GM21447 (cell line): Measurements from ENCODE around the gene HSPA1B.

ENCODE experiments used
- ATAC-seq: cut with Tn5 transposase; IDR thresholded peaks from one replicate; pipeline ENCODE4 v1.9.1; 2021; ENCODE audit not compliant: unreplicated experiment

Gene HSPA1B

GRCh38 chr6:31877125-31877650 is 49.6 kb downstream of the HSPA1B start:
- ATAC-seq, result no peak

- ATAC-seq, result no peak
Measured at GRCh38 chr6:31877651-31878161, 50.2 kb downstream of the HSPA1B start.

GRCh38 chr6:31878222-31878621 is 50.7 kb downstream of the HSPA1B start:
- no peak for ATAC-seq

GRCh38 chr6:31878726-31879125 is 51.2 kb downstream of the HSPA1B start, which contains the start of gene SLC44A4:
TSS of gene SLC44A4 (minus strand) at chr6:31878997. CDS start at chr6:31878980, 17 bp downstream.
- no peak for ATAC-seq

- ATAC-seq, result no peak
Measured at GRCh38 chr6:31879143-31879542, 51.6 kb downstream of the HSPA1B start.
